ENCODE measurements around the gene OR13J1.
"Not testable (repeated sequence)": the region's sequence is repeated elsewhere in the genome, so short reads cannot be mapped to it uniquely, and the experiment has no call there.

Gene OR13J1

GRCh38 chr9:35899021-35899420 lies 28.8 kb upstream of the OR13J1 start:
- no peak overlapping the region for H3K4me3 ChIP-seq (ENCODE audit: low read length)

DNA sequence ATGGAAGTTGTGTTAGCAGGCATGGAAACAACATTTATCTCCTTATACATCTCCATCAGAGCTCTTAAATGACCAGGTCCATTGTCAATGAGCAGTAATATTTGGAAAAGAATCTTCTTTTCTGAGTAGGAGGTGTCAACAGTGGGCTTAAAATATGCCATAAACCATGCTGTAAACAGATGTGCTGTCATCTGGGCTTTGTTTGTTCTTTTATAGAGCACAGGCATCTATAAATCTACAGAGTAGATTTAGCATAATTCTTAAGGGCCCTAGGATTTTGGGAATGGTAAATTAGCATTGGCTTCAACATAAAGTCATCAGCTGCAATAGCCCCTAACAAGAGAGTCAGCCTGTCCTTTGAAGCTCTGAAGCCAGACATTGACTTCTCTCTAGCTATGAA lies 28.1 kb upstream of the OR13J1 start:
- no peak for TF ChIP-seq CTCF (conservative IDR thresholded peaks at IDR 0.05; ENCODE audit: low read depth, low read length)
- H3K4me3 ChIP-seq (ENCODE audit: low read length), result no peak overlapping the region
- DNase-seq (ENCODE audit: low read depth), result no peak

More at GRCh38 chr9:35899021-35899420, 28.8 kb upstream of the OR13J1 start:
- TF ChIP-seq CTCF (conservative IDR thresholded peaks at IDR 0.05; ENCODE audit: low read depth, low read length), result no peak
- no peak for DNase-seq (ENCODE audit: low read depth)

- H3K4me3 ChIP-seq (ENCODE audit: low read length); DNase-seq (ENCODE audit: low read depth): not testable (repeated sequence)
Measured at GRCh38 chr9:35897376-35898099, 27.3 kb upstream of the OR13J1 start.

- no peak for DNase-seq (ENCODE audit: low read depth)
- no peak overlapping the region for H3K4me3 ChIP-seq (ENCODE audit: low read length)
- no peak for TF ChIP-seq CTCF (conservative IDR thresholded peaks at IDR 0.05; ENCODE audit: low read depth, low read length)
Measured at GRCh38 chr9:35896570-35896969, 26.4 kb upstream of the OR13J1 start.

DNA sequence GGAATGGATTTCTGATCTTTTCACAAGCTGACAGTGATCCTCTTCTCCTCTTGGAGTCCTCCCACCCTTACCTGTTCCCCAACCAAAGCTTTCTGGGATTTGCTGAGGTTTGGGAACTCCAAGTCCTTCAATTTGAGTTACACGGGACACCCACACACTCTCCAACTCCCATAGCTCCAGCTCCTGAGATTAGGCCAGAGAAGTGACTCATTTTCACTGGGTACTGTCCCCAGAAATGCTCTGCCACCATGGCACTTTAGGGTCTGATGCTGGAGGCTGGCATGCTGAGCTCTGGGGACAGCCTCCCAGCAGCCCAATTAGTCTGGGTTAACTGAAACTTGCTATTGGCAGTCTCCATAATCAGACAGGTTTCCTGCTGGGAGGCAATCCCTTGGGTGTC lies 21.9 kb upstream of the OR13J1 start:
- TF ChIP-seq CTCF (conservative IDR thresholded peaks at IDR 0.05; ENCODE audit: low read depth, low read length), result no peak
- H3K4me3 ChIP-seq (ENCODE audit: low read length), result no peak overlapping the region

GRCh38 chr9:35891646-35892045 lies 21.4 kb upstream of the OR13J1 start:
- no peak for TF ChIP-seq CTCF (conservative IDR thresholded peaks at IDR 0.05; ENCODE audit: low read depth, low read length)
- no peak overlapping the region for H3K4me3 ChIP-seq (ENCODE audit: low read length)
- no peak for DNase-seq (ENCODE audit: low read depth)

More for the DNA sequence above, 21.9 kb upstream of the OR13J1 start:
- DNase-seq (ENCODE audit: low read depth), result no peak

GRCh38 chr9:35884908-35885307 lies 14.7 kb upstream of the OR13J1 start:
- H3K4me3 ChIP-seq (ENCODE audit: low read length); DNase-seq (ENCODE audit: low read depth): not testable (repeated sequence)

DNA sequence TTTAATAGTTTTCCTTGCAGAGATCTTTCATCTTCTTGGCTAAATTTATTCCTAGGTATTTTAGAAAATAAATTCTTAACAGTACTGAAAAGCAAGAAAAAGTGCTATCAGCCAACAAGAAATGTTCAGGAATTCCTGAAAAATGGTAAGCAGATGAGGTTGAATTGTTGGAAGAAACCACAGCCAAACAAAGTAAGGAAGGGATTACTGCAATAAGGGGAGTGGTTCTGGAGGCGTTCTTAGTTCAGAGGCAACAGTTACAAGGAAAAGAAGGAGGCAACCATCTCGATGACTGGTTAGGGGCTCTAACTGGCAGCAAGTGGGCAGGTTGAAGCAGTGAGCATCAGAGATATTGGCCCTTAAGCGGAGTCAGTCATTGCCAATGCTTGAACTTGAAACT lies 12.8 kb upstream of the OR13J1 start:
- no peak overlapping the region for H3K4me3 ChIP-seq (ENCODE audit: low read length)
- no peak for TF ChIP-seq CTCF (conservative IDR thresholded peaks at IDR 0.05; ENCODE audit: low read depth, low read length)
- no peak for DNase-seq (ENCODE audit: low read depth)
